Measurements from ENCODE around the gene VPS18. TPM values are rescaled to one million over a fixed set of nuclear protein-coding genes. Genes with fewer than 3 reads are reported as not detected.
"Not testable (repeated sequence)": the region's sequence is repeated elsewhere in the genome, so short reads cannot be mapped to it uniquely, and the experiment has no call there.

VPS18 gene, protein sequence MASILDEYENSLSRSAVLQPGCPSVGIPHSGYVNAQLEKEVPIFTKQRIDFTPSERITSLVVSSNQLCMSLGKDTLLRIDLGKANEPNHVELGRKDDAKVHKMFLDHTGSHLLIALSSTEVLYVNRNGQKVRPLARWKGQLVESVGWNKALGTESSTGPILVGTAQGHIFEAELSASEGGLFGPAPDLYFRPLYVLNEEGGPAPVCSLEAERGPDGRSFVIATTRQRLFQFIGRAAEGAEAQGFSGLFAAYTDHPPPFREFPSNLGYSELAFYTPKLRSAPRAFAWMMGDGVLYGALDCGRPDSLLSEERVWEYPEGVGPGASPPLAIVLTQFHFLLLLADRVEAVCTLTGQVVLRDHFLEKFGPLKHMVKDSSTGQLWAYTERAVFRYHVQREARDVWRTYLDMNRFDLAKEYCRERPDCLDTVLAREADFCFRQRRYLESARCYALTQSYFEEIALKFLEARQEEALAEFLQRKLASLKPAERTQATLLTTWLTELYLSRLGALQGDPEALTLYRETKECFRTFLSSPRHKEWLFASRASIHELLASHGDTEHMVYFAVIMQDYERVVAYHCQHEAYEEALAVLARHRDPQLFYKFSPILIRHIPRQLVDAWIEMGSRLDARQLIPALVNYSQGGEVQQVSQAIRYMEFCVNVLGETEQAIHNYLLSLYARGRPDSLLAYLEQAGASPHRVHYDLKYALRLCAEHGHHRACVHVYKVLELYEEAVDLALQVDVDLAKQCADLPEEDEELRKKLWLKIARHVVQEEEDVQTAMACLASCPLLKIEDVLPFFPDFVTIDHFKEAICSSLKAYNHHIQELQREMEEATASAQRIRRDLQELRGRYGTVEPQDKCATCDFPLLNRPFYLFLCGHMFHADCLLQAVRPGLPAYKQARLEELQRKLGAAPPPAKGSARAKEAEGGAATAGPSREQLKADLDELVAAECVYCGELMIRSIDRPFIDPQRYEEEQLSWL
- 64.1 and 67.2 TPM in 2 replicates for total RNA-seq

- DNase-seq, result peak; percentile 99
Observed at GRCh38 chr15:40893733-40894680, at the start of gene VPS18. TSS of gene VPS18 (plus strand) at chr15:40894450. CDS start at chr15:40894769, 319 bp downstream.

GRCh38 chr15:40844696-40845030 is 49.6 kb upstream of the VPS18 start:
- DNase-seq, result peak; percentile 26

DNA sequence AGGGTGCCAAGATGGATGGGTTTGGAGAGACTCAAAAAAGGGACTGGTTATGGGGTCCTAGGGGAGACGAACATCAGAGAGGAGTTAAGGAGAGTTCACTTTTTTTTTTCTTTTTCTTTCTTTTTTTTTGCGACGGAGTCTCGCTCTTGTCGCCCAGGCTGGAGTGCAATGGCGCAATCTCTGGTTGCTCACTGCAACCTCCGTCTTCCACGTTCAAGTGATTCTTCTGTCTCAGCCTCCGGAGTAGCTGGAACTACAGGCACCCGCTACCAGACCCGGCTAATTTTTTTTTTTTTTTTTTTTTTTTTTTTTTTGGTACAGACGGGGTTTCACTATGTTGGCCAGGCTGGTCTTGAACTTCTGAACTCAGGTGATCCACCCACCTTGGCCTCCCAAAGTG is 49.2 kb upstream of the VPS18 start:
- DNase-seq, result no peak

DNA sequence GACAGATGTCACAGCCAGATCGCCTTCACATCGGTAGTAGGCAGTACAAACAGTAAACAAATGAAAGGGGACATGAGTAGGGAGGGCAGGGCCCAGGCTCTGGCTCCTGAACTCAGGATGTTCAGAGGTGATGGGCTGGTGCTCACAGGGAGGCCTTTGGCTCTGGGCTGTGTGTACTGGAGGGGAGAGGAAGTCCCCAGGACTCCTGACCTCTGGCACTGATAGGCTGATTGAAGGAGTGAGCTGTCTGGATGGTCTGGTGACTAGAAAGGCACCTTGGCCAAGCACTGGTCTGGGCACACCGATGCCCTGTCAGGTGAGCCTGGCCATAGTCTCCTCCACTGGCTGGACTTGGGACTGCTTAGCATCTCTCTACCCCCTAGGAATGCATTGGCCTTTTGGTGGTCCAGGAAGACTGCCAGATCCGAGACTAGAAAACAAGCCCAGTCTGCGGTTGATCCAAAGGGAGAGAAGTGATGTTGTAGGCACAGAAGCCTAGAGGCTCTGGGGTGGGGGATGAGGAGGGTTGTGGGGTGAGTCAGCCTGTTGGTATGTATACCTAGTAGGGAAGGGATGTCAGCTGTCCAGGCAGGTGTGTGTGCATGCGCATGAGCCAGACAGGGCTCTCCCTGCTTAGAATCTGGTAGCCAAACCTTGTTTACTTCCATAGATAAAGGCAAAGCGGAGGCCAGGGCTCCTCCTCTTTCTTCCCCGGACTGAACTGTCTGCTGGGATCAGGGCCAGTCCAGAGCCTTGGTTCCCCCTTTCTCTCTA is 48.6 kb upstream of the VPS18 start:
- no peak for DNase-seq

- DNase-seq, result no peak
Observed at GRCh38 chr15:40846841-40847222, 47.4 kb upstream of the VPS18 start.

DNA sequence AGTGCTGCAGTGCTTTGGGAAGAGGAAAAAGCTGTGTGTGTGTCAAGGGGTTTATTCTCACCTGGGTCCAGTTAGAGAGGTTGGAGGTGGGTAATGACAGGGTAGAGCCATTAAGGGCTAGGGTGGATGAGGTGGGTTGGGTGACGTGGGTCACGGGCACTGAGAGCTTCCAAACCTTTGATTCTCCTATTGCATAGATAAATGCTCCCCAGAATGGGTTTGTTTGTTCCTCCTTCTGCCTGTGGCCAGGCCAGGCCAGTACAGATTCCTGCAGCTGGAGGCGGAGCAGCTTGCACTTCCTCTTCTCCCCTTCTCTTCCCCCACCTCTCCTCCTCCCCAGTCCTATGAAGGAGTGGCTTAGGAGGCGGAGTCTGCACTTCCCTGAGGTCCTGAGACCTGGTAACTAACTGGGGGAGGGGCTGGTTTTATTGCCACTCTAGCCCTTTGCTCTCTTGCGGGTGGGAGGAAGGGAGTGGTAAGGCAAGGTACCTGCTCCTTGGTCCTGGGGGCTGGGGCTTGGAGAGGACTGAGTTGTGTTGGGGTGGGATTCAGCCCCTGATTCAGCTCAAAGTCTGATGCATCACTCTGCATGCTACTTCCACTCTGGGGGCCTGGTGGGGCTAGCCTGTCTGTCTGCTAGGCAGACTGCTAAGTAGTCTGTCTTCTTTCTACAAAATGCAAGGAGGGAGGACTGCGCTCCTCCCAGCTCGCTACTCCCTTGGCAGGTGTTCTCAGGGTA is 46.9 kb upstream of the VPS18 start:
- DNase-seq, result peak; percentile 29

- DNase-seq, result no peak
Observed at GRCh38 chr15:40850576-40851112, 43.6 kb upstream of the VPS18 start.

- no peak for DNase-seq
Observed at GRCh38 chr15:40852529-40852928, 41.7 kb upstream of the VPS18 start.

DNA sequence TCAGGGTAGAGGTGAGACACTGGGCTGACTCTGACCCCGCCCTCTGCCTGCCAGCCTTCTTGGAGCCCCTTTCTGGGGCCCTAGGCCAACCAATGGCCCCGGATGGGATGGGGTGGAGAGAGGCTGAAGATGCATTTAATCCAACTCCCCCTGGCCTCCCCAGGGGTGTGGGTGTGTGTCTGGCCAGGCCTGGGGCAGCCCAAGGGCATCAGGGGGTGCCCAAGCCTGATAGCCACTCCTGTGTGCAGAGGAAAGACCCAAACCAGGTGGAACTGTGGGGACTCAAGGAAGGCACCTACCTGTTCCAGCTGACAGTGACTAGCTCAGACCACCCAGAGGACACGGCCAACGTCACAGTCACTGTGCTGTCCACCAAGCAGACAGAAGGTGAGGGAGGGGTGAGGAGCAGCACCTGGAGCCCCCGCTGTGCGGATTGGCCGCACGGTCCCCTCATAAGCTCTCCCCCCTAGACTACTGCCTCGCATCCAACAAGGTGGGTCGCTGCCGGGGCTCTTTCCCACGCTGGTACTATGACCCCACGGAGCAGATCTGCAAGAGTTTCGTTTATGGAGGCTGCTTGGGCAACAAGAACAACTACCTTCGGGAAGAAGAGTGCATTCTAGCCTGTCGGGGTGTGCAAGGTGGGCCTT is 40.9 kb upstream of the VPS18 start:
- DNase-seq, result no peak

- DNase-seq, result no peak
Observed at GRCh38 chr15:40854161-40854560, 40.1 kb upstream of the VPS18 start.

GRCh38 chr15:40855706-40856234 is 38.5 kb upstream of the VPS18 start:
- DNase-seq, result no peak

DNA sequence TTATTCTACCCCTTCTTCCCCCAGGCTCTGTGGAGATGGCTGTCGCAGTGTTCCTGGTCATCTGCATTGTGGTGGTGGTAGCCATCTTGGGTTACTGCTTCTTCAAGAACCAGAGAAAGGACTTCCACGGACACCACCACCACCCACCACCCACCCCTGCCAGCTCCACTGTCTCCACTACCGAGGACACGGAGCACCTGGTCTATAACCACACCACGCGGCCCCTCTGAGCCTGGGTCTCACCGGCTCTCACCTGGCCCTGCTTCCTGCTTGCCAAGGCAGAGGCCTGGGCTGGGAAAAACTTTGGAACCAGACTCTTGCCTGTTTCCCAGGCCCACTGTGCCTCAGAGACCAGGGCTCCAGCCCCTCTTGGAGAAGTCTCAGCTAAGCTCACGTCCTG is 37.5 kb upstream of the VPS18 start:
- no peak for DNase-seq

DNA sequence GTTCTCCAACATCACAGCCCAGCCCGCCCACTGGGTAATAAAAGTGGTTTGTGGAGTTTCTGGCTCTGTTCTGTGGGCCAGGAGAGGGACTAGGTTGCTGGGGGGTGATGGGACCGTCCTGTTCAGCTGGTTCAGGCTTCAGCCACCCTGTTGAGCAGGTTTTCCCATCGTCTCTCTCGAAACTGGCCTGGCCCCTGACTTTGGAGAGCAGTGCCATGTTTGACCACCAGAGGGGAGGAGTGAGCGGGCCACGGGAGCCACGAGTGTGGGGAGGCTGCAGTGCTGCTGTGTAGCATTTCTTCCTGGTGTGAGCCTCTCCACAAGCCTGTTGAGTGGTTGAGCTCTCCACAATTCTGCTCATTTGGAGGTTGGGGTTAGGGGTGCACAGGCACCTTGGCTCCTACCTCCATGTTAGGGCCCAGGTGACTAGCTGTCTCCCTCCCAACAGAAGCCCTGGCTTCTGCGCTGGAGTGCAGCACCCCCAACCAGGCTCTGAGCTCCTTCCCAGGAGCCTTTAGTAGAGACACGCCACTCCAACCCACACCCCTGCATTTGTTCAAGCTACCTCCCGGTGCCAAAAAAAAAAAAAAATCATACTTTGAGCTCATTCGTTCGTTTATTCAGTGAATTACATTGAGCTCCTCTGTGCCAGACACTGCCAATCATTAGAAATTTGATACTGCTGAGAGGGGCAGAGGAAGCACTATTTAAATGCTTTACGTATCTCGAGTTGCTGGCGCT is 36.5 kb upstream of the VPS18 start:
- peak; percentile 82 for DNase-seq

GRCh38 chr15:40858706-40859105 is 35.5 kb upstream of the VPS18 start:
- no peak for DNase-seq

DNA sequence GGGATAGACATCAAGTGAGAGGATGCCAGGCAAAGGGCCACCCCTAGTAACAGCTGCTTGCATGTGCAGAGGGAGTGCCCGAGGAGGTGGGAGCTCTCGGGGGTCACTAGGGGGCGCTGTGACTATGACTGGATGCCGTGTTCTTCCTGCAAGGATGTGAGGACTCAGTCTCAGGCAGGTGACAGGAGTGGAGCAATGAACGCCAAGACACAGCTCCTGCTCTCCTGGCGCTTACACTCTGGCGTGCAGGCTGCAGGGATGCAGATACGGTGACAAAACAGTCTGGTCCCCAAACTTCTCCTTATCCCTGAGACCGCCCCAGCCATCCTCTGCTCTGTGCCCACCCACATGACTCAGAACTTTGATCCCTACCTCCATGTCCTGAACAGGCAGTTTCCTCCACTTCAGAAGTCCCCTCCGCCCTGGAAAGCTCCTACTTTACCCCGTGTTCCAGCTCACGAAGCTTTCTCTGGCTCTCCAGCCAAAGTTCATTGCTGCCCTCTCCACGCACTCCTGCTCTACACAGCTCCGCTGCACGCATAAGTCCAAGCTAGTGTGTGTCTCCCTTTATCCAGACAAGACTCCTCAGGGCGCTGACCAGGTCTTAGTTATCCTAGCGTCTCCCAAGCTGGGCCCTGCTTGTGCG is 34.9 kb upstream of the VPS18 start:
- DNase-seq, result peak; percentile 93

DNA sequence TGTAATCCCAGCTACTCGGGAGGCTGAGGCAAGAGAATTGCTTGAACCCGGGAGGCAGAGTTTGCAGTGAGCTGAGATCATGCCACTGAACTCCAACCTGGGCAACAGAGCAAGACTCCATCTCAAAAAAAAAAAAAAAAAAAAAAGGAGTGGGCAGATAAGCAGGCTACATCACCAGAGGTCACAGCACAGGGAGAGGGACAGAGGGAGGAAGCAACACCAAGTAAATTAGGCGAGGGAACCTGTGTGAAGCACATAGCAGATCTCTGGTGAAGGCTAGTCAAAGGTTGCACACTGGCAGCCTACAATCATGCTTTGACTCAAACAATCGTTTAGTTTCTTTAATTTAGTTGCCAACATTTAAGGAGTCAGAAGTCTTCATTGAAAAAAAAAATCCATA is 33.1 kb upstream of the VPS18 start:
- DNase-seq, result not testable (repeated sequence)

DNA sequence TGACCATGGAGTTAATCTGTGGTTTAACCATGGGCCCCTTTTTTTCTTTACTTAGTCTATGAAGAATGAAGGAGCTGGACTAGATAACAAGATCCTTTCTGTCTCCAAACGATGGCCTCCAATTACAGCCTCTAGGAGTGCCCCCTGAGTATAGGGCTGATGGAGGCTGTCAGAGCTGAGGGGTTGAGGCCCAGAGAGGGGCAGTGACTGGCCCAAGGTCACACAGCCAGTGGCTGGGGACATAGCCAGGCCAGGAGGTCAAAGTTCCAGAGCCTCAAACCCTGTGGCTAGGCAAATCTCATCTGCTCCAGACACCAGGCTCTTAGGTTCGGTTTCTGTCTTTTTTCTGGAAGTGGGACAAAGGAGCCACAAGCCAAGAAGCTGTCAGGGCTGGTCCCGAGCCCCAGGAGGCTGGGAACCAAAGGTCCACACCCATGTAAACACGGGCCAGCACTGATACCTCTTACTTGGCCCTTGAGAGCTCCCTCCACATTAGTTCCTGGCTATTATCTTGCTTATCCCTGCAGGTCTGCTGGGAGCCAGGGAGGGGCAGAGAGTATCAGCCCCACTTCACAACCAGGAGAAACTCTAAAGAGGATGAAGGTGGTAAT is 30.5 kb upstream of the VPS18 start:
- no peak for DNase-seq

GRCh38 chr15:40867199-40867598 is 27.1 kb upstream of the VPS18 start:
- DNase-seq, result no peak

All from dermis blood vessel endothelial cell (primary cell).